NB4 (cell line): ENCODE results near the gene TP53TG5.

ENCODE experiments used
- CTCF ChIP-seq: IDR thresholded peaks from one replicate; pipeline ENCODE4 v1.5.1; 2012; ENCODE audit warnings: low read depth, low read length
- MYC ChIP-seq: IDR thresholded peaks from 2 replicates; pipeline ENCODE4 v1.6.1; 2011; ENCODE audit warnings: low read depth, low read length
- POLR2A ChIP-seq: IDR thresholded peaks from 2 replicates; pipeline ENCODE4 v1.6.1; 2011; ENCODE audit warnings: mild to moderate bottlenecking; ENCODE audit not compliant: insufficient read length; ENCODE audit errors: extremely low read depth

DNA sequence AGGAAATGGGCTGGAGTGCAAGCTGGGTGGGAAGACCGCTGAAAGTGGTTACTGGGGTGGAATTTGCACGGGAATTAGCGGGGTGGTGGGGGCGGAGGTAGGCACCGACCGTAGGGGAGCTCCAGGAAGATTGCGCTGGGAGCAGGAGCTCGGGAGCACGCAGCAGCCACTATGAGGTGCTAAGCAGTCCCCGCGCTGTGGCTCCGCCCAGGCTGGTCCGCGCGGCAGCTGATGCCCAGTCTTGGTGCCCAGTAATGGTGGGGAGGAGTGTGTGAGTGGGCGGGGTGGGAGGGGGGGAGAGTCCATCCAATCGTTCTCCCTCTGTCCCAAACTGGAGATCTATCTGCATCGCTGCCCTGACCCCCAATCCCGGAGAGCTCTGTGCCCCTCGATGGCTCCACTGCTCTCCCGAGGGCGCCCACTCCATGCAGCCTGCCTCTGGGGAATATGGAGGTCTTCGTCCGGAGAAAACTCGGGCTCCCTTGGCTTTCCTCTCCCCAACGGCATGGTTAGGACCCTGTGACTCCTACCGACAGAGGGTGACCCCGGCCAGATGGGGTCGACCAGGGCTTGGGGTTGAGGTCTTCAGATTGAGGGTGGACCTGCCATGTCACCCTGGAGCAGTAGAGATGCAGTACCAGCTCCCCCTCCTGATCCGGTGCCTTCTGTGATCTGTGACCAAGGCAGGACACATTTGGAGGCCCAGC, 5.3 kb downstream of the TP53TG5 start:
- TF ChIP-seq CTCF (no peak), POLR2A (no peak), MYC (no peak)
